NCI-H748 (cell line): Measurements from ENCODE around the gene TAF10.
A peak's percentile ranks its signal among the peaks of the same experiment; 100 is the strongest.

Experiments
- DNase-seq: peaks from one replicate; lab custom pipeline; 2025; ENCODE audit not compliant: unreplicated experiment; lab: John Stamatoyannopoulos, UW

Gene TAF10

GRCh38 chr11:6612213-6613041 is at the start of gene TAF10:
TAF10 (minus strand) TSS chr11:6612216; CDS start chr11:6612189, 27 bp downstream.
- peak; percentile 97 for DNase-seq

GRCh38 chr11:6660712-6661111 is 48.7 kb upstream of the TAF10 start:
- DNase-seq: no peak

GRCh38 chr11:6658647-6659046 is 46.6 kb upstream of the TAF10 start:
- no peak for DNase-seq

- DNase-seq: no peak
These were observed 45.3 kb upstream of the TAF10 start for GRCh38 chr11:6657346-6657745.

- no peak for DNase-seq
These were observed 44.9 kb upstream of the TAF10 start for GRCh38 chr11:6656936-6657335.

GRCh38 chr11:6656584-6656915 is 44.5 kb upstream of the TAF10 start:
- no peak for DNase-seq

- DNase-seq: peak; percentile 43
These were observed 44.0 kb upstream of the TAF10 start, which contains the start of gene DCHS1 for GRCh38 chr11:6655790-6656583. DCHS1 (minus strand) TSS chr11:6655809; CDS start chr11:6641613, 14,196 bp downstream.

GRCh38 chr11:6655020-6655789 is 43.2 kb upstream of the TAF10 start:
- DNase-seq: peak; percentile 53

GRCh38 chr11:6654281-6655019 is 42.4 kb upstream of the TAF10 start:
- no peak for DNase-seq

GRCh38 chr11:6653656-6654055 is 41.6 kb upstream of the TAF10 start:
- DNase-seq: no peak

GRCh38 chr11:6653097-6653496 is 41.1 kb upstream of the TAF10 start:
- no peak for DNase-seq

GRCh38 chr11:6652182-6652581 is 40.2 kb upstream of the TAF10 start:
- DNase-seq: no peak

GRCh38 chr11:6650980-6651379 is 39.0 kb upstream of the TAF10 start:
- DNase-seq: no peak

GRCh38 chr11:6650104-6650503 is 38.1 kb upstream of the TAF10 start:
- no peak for DNase-seq

GRCh38 chr11:6648501-6648900 is 36.5 kb upstream of the TAF10 start:
- no peak for DNase-seq

- DNase-seq: no peak
These were observed 35.8 kb upstream of the TAF10 start for GRCh38 chr11:6647836-6648235.

- no peak for DNase-seq
These were observed 35.1 kb upstream of the TAF10 start for GRCh38 chr11:6646918-6647679.

GRCh38 chr11:6646576-6646917 is 34.5 kb upstream of the TAF10 start:
- DNase-seq: no peak

GRCh38 chr11:6646071-6646470 is 34.1 kb upstream of the TAF10 start:
- DNase-seq: no peak

- no peak for DNase-seq
These were observed 30.9 kb upstream of the TAF10 start for GRCh38 chr11:6642957-6643356.
